ENCODE measurements around the gene NR2E3.

NR2E3 gene

DNA sequence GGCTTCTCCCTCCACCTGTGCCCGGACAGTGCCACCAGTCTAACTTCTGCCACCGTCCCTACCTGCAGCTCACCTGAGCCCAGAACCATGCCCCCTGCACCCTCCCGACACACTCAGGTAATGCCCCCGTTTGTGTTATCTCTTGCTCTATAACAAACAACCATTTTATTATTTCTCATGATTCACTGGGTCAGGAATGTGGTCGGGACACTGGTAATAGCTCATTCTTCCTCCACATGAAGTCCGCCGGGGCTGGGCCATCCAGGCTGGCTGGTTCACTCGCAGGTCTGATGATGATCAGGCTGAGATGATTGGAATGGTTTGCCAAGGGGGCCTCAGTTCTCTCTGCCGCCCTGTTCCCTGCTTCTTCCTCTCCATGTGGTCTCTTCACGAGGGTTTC is 20.3 kb upstream of the NR2E3 start:
- no peaks in the 10 kb centered on the region for H3K9me3 ChIP-seq (ENCODE audit: control insufficient read depth in 2 of 2, low read length in 2 of 2)
- no peaks in the 10 kb centered on the region for H3K27me3 ChIP-seq (ENCODE audit: control insufficient read depth in 2 of 2, insufficient read depth in 2 of 2, low read length in 2 of 2)
- H3K4me1 ChIP-seq (ENCODE audit: control insufficient read depth in 2 of 2, insufficient read depth in 2 of 2, low read length in 2 of 2) = peaks cover 3 to 18% of the 10 kb centered on the region in 2 donors
- no peak overlapping the region for H3K9ac ChIP-seq (ENCODE audit: low read depth in 1 of 2, low read length in 2 of 2)
- peak overlapping the region in 1 of 2 donors; percentile 15 for H3K27ac ChIP-seq (ENCODE audit: low read depth in 2 of 2, low read length in 2 of 2)
- H3K36me3 ChIP-seq (ENCODE audit: control insufficient read depth in 2 of 2, insufficient read depth in 2 of 2, low read length in 2 of 2) = no peaks in the 10 kb centered on the region
- H3K4me3 ChIP-seq (ENCODE audit: low read length in 2 of 2) = no peak overlapping the region

DNA sequence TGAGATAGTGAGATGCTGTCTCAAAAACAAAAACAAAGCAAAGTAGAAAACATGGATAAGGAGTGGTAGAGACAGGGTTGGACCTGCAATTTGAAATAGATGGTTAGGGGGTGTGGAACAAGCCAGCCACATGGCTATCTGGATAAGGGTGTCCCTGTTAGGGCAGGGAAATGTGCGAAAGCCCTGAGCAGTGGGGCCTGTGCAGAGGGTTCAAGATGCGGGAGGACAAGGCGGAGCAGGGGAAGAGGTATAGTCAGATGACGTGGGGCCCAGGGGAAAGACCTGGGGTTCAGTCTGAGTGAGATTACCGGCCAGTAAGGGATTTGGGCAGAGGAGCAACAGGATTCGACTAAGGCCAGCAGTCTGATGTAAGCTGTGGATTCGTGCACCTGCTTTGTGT is 18.4 kb upstream of the NR2E3 start:
- no peaks in the 10 kb centered on the region for H3K9me3 ChIP-seq (ENCODE audit: control insufficient read depth in 2 of 2, low read length in 2 of 2)
- no peaks in the 10 kb centered on the region for H3K36me3 ChIP-seq (ENCODE audit: control insufficient read depth in 2 of 2, insufficient read depth in 2 of 2, low read length in 2 of 2)
- no peak overlapping the region for H3K27ac ChIP-seq (ENCODE audit: low read depth in 2 of 2, low read length in 2 of 2)
- no peak overlapping the region for H3K9ac ChIP-seq (ENCODE audit: low read depth in 1 of 2, low read length in 2 of 2)
- H3K4me3 ChIP-seq (ENCODE audit: low read length in 2 of 2) = no peak overlapping the region
- no peaks in the 10 kb centered on the region for H3K27me3 ChIP-seq (ENCODE audit: control insufficient read depth in 2 of 2, insufficient read depth in 2 of 2, low read length in 2 of 2)
- peaks cover 3 to 18% of the 10 kb centered on the region in 2 donors for H3K4me1 ChIP-seq (ENCODE audit: control insufficient read depth in 2 of 2, insufficient read depth in 2 of 2, low read length in 2 of 2)

DNA sequence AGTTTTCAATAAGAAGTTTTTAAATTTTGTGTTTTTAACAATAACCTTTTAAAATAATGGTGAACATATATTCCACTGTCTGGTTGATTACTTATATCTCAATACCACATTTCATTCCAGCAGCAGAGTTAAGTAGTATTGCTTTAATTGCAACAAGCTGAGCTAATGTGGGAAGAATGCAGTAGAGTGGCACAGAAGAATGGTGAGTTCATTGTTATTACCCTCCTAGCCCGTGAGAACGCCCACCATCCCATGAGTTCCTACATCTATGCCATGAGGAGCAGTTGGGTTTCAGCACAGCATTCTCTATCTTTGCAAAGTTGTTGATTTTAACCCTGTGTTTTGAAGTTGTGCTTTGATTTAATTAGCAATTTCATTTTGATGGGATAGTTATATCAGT is 17.8 kb upstream of the NR2E3 start:
- Histone ChIP-seq H3K36me3 (ENCODE audit: control insufficient read depth in 2 of 2, insufficient read depth in 2 of 2, low read length in 2 of 2) (no peaks in the 10 kb centered on the region), H3K27me3 (ENCODE audit: control insufficient read depth in 2 of 2, insufficient read depth in 2 of 2, low read length in 2 of 2) (no peaks in the 10 kb centered on the region), H3K9ac (ENCODE audit: low read depth in 1 of 2, low read length in 2 of 2) (no peak overlapping the region), H3K27ac (ENCODE audit: low read depth in 2 of 2, low read length in 2 of 2) (no peak overlapping the region), H3K9me3 (ENCODE audit: control insufficient read depth in 2 of 2, low read length in 2 of 2) (no peaks in the 10 kb centered on the region), H3K4me3 (ENCODE audit: low read length in 2 of 2) (no peak overlapping the region), H3K4me1 (ENCODE audit: control insufficient read depth in 2 of 2, insufficient read depth in 2 of 2, low read length in 2 of 2) (peaks cover 3 to 18% of the 10 kb centered on the region in 2 donors)

DNA sequence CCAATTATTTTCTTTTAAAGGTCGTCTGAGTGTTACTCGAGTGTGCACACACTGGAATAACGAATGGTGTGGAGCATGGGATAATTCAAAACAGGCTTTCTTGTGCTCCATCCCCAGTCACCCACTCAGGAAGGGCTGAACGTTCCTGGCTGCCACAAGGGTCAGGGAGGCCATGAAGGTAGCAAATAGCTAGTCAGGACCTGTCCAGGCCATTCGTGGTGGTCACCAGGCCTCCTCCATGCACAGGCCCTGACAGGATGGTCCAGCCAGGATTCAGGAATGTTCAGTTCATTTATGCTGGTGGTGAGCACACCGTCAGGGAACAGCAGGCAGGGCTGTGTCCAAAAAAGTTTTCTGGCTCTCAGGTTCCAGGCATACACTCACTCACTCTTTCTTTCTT is 11.7 kb upstream of the NR2E3 start:
- H3K4me3 ChIP-seq (ENCODE audit: low read length in 2 of 2) = no peak overlapping the region
- H3K9me3 ChIP-seq (ENCODE audit: control insufficient read depth in 2 of 2, low read length in 2 of 2) = no peaks in the 10 kb centered on the region
- no peak overlapping the region for H3K27ac ChIP-seq (ENCODE audit: low read depth in 2 of 2, low read length in 2 of 2)
- H3K27me3 ChIP-seq (ENCODE audit: control insufficient read depth in 2 of 2, insufficient read depth in 2 of 2, low read length in 2 of 2) = no peaks in the 10 kb centered on the region
- H3K4me1 ChIP-seq (ENCODE audit: control insufficient read depth in 2 of 2, insufficient read depth in 2 of 2, low read length in 2 of 2) = peaks cover 3 to 8% of the 10 kb centered on the region in 2 donors
- no peaks in the 10 kb centered on the region for H3K36me3 ChIP-seq (ENCODE audit: control insufficient read depth in 2 of 2, insufficient read depth in 2 of 2, low read length in 2 of 2)
- H3K9ac ChIP-seq (ENCODE audit: low read depth in 1 of 2, low read length in 2 of 2) = no peak overlapping the region

DNA sequence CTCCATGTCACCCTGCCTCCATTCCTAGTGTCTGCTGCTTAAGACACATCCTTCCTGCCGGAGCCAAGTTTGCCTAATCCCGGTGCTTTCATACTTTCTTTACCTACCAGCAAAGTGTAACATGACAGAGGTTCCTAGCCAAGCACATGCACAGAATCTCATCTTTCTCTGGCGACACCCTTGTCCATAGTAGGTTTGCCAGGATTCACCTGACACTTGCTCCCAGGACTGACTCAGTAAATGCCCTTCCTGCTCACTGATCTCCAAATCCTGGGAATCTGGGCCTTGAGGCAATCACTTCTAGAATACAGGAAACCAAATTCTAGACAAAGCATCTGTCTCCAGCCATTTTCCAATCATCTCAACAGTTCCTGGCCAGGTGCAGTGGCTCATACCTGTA is 10.2 kb upstream of the NR2E3 start:
- Histone ChIP-seq H3K4me1 (ENCODE audit: control insufficient read depth in 2 of 2, insufficient read depth in 2 of 2, low read length in 2 of 2) (peaks cover 3 to 8% of the 10 kb centered on the region in 2 donors), H3K9me3 (ENCODE audit: control insufficient read depth in 2 of 2, low read length in 2 of 2) (no peaks in the 10 kb centered on the region), H3K27me3 (ENCODE audit: control insufficient read depth in 2 of 2, insufficient read depth in 2 of 2, low read length in 2 of 2) (no peaks in the 10 kb centered on the region), H3K27ac (ENCODE audit: low read depth in 2 of 2, low read length in 2 of 2) (no peak overlapping the region), H3K9ac (ENCODE audit: low read depth in 1 of 2, low read length in 2 of 2) (no peak overlapping the region), H3K36me3 (ENCODE audit: control insufficient read depth in 2 of 2, insufficient read depth in 2 of 2, low read length in 2 of 2) (no peaks in the 10 kb centered on the region), H3K4me3 (ENCODE audit: low read length in 2 of 2) (no peak overlapping the region)

DNA sequence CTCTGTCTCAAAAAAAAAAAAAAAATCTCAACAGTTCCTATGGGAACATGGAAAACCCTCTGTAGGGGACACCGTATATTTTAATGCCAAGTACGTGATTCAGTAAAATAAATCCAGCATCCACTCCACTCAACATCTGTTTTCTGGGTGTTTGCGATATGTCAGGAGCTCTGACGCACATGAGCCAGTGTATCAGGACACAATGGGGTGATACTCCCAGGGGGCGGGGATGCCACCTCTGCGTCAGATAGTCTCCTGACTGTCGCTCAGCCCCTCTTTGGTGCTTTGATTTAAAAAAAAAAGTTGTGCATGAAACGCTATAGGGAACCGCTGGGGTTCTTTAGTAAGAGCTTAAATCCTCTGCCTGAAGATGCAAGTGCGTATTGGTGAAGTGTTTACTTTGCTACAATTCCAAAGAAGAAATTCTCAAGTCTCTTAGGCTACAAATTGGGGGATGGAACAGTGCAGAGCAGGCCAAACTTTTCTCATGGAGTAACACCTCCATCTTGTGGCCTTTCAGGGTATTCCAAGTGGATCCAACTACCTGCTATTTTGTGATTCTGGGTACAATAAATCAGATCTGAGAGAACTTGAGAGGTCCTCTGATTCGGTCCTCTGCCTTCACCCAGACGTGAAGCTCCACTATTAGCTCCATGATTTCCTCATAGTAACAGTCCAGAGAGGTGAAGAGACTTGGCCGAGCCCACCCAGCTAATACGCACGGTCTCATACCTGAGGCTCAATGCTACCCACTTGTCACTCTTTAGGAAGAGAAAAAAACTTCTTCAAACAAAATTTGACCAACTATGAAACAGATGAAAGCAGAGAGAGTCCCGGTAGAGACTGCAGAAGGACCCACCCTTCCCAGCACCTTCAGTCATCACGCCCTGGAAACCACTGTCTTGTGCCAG is 9.3 kb upstream of the NR2E3 start:
- no peaks in the 10 kb centered on the region for H3K36me3 ChIP-seq (ENCODE audit: control insufficient read depth in 2 of 2, insufficient read depth in 2 of 2, low read length in 2 of 2)
- H3K9ac ChIP-seq (ENCODE audit: low read depth in 1 of 2, low read length in 2 of 2) = no peak overlapping the region
- no peaks in the 10 kb centered on the region for H3K9me3 ChIP-seq (ENCODE audit: control insufficient read depth in 2 of 2, low read length in 2 of 2)
- H3K4me3 ChIP-seq (ENCODE audit: low read length in 2 of 2) = no peak overlapping the region
- no peak overlapping the region for H3K27ac ChIP-seq (ENCODE audit: low read depth in 2 of 2, low read length in 2 of 2)
- H3K4me1 ChIP-seq (ENCODE audit: control insufficient read depth in 2 of 2, insufficient read depth in 2 of 2, low read length in 2 of 2) = peaks cover 3 to 8% of the 10 kb centered on the region in 2 donors
- no peaks in the 10 kb centered on the region for H3K27me3 ChIP-seq (ENCODE audit: control insufficient read depth in 2 of 2, insufficient read depth in 2 of 2, low read length in 2 of 2)

DNA sequence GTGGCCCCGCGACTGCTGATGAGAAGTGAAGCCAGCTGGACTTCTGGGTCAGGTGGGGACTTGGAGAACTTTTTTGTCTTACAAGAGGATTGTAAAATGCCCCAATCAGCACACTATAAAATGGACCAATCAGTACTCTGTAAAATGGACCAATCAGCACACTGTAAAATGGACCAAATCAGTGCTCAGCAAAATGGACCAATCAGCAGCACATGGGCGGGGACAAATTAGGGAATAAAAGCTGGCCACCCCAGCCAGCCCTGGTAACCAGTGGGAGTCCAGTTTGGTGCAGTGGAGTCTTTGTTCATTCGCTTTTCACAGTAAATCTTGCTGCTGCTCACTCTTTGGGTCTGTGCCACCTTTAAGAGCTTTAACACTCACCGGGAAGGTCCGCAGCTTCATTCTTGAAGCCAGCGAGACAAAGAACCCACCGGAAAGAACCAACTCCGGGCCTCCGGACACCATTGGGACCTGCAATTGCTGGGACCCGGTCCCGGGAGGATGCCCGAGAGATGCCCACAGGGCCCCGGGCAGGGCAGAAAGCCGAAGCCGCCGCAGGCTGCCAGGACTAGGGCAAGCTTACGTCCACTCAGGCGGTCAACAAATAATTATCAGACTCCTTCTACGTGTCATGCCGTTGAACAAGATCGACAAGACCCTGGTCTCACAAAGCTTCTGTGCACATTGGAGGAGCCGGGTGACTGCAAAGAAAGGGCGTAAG is 8.3 kb upstream of the NR2E3 start:
- Histone ChIP-seq H3K4me1 (ENCODE audit: control insufficient read depth in 2 of 2, insufficient read depth in 2 of 2, low read length in 2 of 2) (peaks cover 3 to 8% of the 10 kb centered on the region in 2 donors), H3K27me3 (ENCODE audit: control insufficient read depth in 2 of 2, insufficient read depth in 2 of 2, low read length in 2 of 2) (no peaks in the 10 kb centered on the region), H3K36me3 (ENCODE audit: control insufficient read depth in 2 of 2, insufficient read depth in 2 of 2, low read length in 2 of 2) (no peaks in the 10 kb centered on the region), H3K4me3 (ENCODE audit: low read length in 2 of 2) (no peak overlapping the region), H3K27ac (ENCODE audit: low read depth in 2 of 2, low read length in 2 of 2) (no peak overlapping the region), H3K9ac (ENCODE audit: low read depth in 1 of 2, low read length in 2 of 2) (no peak overlapping the region), H3K9me3 (ENCODE audit: control insufficient read depth in 2 of 2, low read length in 2 of 2) (no peaks in the 10 kb centered on the region)

DNA sequence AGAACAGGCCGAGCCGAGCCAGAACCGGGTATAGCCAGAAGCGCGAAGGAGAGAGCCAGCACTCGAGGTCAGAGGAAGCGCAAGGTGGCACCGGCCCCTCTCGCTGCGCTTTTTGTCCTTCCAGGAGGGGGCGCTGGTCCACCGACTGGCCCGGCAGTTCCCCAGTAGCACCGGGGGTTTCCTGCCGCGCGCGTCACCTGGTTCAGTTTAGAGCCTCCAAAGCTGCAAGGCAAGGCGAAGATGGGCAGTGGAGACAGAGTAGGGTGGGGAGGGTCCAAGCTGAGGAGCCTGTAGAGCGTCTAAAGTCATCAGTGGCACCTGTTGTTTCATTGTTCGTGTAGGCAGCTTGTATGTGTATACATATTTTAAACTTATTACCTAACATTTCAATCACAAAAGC is 7.6 kb upstream of the NR2E3 start:
- peaks cover 3 to 8% of the 10 kb centered on the region in 2 donors for H3K4me1 ChIP-seq (ENCODE audit: control insufficient read depth in 2 of 2, insufficient read depth in 2 of 2, low read length in 2 of 2)
- no peak overlapping the region for H3K9ac ChIP-seq (ENCODE audit: low read depth in 1 of 2, low read length in 2 of 2)
- H3K9me3 ChIP-seq (ENCODE audit: control insufficient read depth in 2 of 2, low read length in 2 of 2) = no peaks in the 10 kb centered on the region
- no peaks in the 10 kb centered on the region for H3K36me3 ChIP-seq (ENCODE audit: control insufficient read depth in 2 of 2, insufficient read depth in 2 of 2, low read length in 2 of 2)
- no peak overlapping the region for H3K27ac ChIP-seq (ENCODE audit: low read depth in 2 of 2, low read length in 2 of 2)
- H3K27me3 ChIP-seq (ENCODE audit: control insufficient read depth in 2 of 2, insufficient read depth in 2 of 2, low read length in 2 of 2) = no peaks in the 10 kb centered on the region
- no peak overlapping the region for H3K4me3 ChIP-seq (ENCODE audit: low read length in 2 of 2)

DNA sequence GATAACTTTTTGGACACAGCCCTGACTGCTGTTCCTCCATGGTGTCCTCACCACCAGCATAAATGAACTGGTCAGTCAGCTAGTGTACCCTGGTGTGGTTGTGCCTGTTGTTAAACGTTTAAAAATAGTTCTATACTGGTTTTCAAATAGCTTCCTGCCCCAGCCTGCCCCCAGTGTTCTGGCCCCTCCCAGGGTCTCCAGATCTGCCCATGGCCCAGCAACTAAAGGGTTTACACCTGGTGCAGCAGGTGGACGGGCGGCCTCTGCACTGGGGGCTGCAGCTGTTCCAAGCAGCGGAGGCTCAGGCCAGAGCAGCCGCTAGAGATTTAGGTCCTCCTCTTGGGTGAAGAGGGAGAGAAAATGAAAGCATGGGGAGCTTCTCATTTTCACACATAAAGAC is 6.1 kb upstream of the NR2E3 start:
- peaks cover 3 to 8% of the 10 kb centered on the region in 2 donors for H3K4me1 ChIP-seq (ENCODE audit: control insufficient read depth in 2 of 2, insufficient read depth in 2 of 2, low read length in 2 of 2)
- H3K9me3 ChIP-seq (ENCODE audit: control insufficient read depth in 2 of 2, low read length in 2 of 2) = no peaks in the 10 kb centered on the region
- H3K27ac ChIP-seq (ENCODE audit: low read depth in 2 of 2, low read length in 2 of 2) = no peak overlapping the region
- no peaks in the 10 kb centered on the region for H3K36me3 ChIP-seq (ENCODE audit: control insufficient read depth in 2 of 2, insufficient read depth in 2 of 2, low read length in 2 of 2)
- no peak overlapping the region for H3K9ac ChIP-seq (ENCODE audit: low read depth in 1 of 2, low read length in 2 of 2)
- no peak overlapping the region for H3K4me3 ChIP-seq (ENCODE audit: low read length in 2 of 2)
- no peaks in the 10 kb centered on the region for H3K27me3 ChIP-seq (ENCODE audit: control insufficient read depth in 2 of 2, insufficient read depth in 2 of 2, low read length in 2 of 2)

DNA sequence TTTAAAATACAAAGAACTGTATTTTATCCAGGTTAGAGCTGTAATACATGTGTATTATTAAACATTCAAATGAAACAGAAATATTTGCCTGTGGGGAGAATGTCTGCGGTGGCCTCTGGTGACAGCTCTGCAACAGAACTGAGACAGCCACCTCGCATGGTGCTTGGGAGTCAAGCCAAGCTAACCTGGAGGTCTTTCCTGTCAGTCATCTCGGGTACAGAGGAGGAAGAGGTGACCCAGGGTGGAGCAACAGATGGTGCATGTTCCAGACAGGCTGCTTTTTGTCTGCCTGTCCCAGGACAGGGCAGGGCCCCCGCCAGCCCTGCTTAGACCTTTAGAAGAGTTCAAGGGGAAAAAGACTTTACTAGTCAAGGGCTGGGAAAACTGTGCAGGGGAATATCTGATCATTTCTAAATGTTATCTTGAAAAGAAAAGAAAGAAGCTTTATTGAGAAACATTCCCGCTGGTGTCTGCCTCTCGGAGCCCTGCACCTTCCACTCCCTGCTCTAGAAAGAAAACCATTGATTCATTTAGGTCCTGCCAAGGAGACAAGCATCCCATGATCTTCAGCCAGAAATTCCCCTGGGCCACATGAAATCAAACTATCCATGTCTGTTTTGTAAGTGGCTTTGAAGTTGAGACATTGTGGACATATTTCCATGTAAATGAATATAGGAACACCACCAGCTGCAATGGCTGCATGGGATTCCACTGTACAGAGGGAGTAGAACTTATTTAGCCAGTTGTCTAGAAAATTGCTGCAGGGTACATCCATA is 5.5 kb upstream of the NR2E3 start:
- Histone ChIP-seq H3K27ac (ENCODE audit: low read depth in 2 of 2, low read length in 2 of 2) (no peak overlapping the region), H3K4me1 (ENCODE audit: control insufficient read depth in 2 of 2, insufficient read depth in 2 of 2, low read length in 2 of 2) (peaks cover 3 to 8% of the 10 kb centered on the region in 2 donors)

More for the DNA sequence above, 5.5 kb upstream of the NR2E3 start:
- Histone ChIP-seq H3K9ac (ENCODE audit: low read depth in 1 of 2, low read length in 2 of 2) (no peak overlapping the region), H3K27me3 (ENCODE audit: control insufficient read depth in 2 of 2, insufficient read depth in 2 of 2, low read length in 2 of 2) (no peaks in the 10 kb centered on the region), H3K9me3 (ENCODE audit: control insufficient read depth in 2 of 2, low read length in 2 of 2) (no peaks in the 10 kb centered on the region), H3K4me3 (ENCODE audit: low read length in 2 of 2) (no peak overlapping the region), H3K36me3 (ENCODE audit: control insufficient read depth in 2 of 2, insufficient read depth in 2 of 2, low read length in 2 of 2) (no peaks in the 10 kb centered on the region)

Measured in mucosa of rectum (tissue), 2 donors.